ENCODE data around the gene PTPN14.

DNA sequence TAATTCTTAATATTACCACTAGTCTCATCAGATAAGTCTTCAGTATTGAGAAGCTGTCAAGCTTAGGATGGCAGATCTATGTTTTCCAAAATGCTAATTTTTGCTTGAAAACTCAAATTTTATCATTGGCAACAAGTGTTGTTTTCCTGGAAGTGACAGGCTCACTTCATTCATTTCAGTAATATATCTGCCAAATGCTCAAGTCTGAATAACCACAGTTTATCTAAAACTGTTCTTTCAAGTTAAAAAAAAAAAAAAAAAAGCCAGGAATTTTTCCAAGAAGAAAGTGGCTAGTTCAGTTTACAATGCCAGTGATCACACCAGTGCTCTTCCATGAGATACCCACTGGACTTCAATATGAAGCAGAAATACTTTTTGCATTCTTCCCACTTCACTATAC lies 249.9 kb downstream of the PTPN14 start:
- TF ChIP-seq, protein P1, sequence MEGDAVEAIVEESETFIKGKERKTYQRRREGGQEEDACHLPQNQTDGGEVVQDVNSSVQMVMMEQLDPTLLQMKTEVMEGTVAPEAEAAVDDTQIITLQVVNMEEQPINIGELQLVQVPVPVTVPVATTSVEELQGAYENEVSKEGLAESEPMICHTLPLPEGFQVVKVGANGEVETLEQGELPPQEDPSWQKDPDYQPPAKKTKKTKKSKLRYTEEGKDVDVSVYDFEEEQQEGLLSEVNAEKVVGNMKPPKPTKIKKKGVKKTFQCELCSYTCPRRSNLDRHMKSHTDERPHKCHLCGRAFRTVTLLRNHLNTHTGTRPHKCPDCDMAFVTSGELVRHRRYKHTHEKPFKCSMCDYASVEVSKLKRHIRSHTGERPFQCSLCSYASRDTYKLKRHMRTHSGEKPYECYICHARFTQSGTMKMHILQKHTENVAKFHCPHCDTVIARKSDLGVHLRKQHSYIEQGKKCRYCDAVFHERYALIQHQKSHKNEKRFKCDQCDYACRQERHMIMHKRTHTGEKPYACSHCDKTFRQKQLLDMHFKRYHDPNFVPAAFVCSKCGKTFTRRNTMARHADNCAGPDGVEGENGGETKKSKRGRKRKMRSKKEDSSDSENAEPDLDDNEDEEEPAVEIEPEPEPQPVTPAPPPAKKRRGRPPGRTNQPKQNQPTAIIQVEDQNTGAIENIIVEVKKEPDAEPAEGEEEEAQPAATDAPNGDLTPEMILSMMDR (IDR thresholded peaks at IDR 0.05; ENCODE audit: poor library complexity, severe bottlenecking) = no peak
- TF ChIP-seq RAD21 (conservative IDR thresholded peaks at IDR 0.05) (no peak), EP300 (conservative IDR thresholded peaks at IDR 0.05; ENCODE audit: poor library complexity, severe bottlenecking) (no peak), POLR2AphosphoS5 (IDR thresholded peaks at IDR 0.05) (no peak), TAF1 (IDR thresholded peaks at IDR 0.05; ENCODE audit: low read depth) (no peak), EZH2 (IDR thresholded peaks at IDR 0.05; ENCODE audit: borderline replicate concordance, insufficient read depth, low read length, poor library complexity, severe bottlenecking) (no peak), MXI1 (conservative IDR thresholded peaks at IDR 0.05; ENCODE audit: poor library complexity, severe bottlenecking) (no peak), SMC3 (conservative IDR thresholded peaks at IDR 0.05; ENCODE audit: poor library complexity) (no peak)
- TF ChIP-seq, protein P2, sequence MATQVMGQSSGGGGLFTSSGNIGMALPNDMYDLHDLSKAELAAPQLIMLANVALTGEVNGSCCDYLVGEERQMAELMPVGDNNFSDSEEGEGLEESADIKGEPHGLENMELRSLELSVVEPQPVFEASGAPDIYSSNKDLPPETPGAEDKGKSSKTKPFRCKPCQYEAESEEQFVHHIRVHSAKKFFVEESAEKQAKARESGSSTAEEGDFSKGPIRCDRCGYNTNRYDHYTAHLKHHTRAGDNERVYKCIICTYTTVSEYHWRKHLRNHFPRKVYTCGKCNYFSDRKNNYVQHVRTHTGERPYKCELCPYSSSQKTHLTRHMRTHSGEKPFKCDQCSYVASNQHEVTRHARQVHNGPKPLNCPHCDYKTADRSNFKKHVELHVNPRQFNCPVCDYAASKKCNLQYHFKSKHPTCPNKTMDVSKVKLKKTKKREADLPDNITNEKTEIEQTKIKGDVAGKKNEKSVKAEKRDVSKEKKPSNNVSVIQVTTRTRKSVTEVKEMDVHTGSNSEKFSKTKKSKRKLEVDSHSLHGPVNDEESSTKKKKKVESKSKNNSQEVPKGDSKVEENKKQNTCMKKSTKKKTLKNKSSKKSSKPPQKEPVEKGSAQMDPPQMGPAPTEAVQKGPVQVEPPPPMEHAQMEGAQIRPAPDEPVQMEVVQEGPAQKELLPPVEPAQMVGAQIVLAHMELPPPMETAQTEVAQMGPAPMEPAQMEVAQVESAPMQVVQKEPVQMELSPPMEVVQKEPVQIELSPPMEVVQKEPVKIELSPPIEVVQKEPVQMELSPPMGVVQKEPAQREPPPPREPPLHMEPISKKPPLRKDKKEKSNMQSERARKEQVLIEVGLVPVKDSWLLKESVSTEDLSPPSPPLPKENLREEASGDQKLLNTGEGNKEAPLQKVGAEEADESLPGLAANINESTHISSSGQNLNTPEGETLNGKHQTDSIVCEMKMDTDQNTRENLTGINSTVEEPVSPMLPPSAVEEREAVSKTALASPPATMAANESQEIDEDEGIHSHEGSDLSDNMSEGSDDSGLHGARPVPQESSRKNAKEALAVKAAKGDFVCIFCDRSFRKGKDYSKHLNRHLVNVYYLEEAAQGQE (IDR thresholded peaks at IDR 0.05; ENCODE audit: borderline replicate concordance) = no peak

Data from neural cell (in vitro differentiated cells).